Pancreas (tissue), 10 donors: ENCODE data around the gene MED29. TPM values are rescaled to one million over a fixed set of nuclear protein-coding genes. Genes with fewer than 3 reads are reported as not detected.

ENCODE experiments used
- ATAC-seq, 4 donors: fragments of 200-7000 bp; cut with Tn5 transposase; one replicate each; pipeline versions ENCODE4 v1.8.0 to v1.9.1; 2020; ENCODE audit warnings: mild to moderate bottlenecking in 4 of 4, moderate library complexity in 4 of 4
- DNase-seq, 6 donors: peaks; one replicate each; pipeline ENCODE4 v3.0.0-alpha.2; 2020
- FAIRE-seq: peaks from 2 replicates; lab custom pipeline; 2012; peaks lifted over from hg19 to GRCh38; lab: Jason Lieb, UNC
- H3K27ac ChIP-seq, 4 donors: fragments of 200-600 bp; sonication (generic); 1 replicate in 3 of 4; 2 replicates in 1 of 4; pipeline versions ENCODE4 v1.5.0 to v1.8.0; 2020
- H3K27me3 ChIP-seq, 4 donors: fragments of 200-600 bp; one replicate each; pipeline ENCODE4 v1.8.0; 2021
- H3K36me3 ChIP-seq, 3 donors: fragments of 200-600 bp; sonication (generic) in 1 of 3; one replicate each; pipeline versions ENCODE4 v1.5.0 to v1.8.0; 2020 to 2021
- H3K4me1 ChIP-seq, 3 donors: fragments of 200-600 bp; one replicate each; pipeline ENCODE4 v1.8.0; 2021
- H3K4me3 ChIP-seq, 4 donors: fragments of 200-600 bp; sonication (generic) in 2 of 4; one replicate each; pipeline versions ENCODE4 v1.5.0 to v1.8.0; 2020 to 2021
- H3K9me3 ChIP-seq, 4 donors: fragments of 200-600 bp; one replicate each; pipeline ENCODE4 v1.8.0; 2021
- CTCF ChIP-seq, 4 donors: fragments of 200-600 bp; sonication (generic) in 3 of 4; IDR thresholded peaks; one replicate each; pipeline versions ENCODE4 v1.5.0 to v1.8.0; 2021; ENCODE audit warnings: antibody characterized with exemption in 4 of 4
- WGBS, 2 donors: extraction: QIAGEN DNeasy Blood & Tissue Kit; methylation state at CpG; one replicate each; pipeline ENCODE4 v1.1.7; 2013; 5-methylcytosine and 5-hydroxymethylcytosine counted together
- intact Hi-C, 3 donors: fragments of 100-400 bp; cut with DNase I; formaldehyde crosslinking; loops; one replicate each; pipeline versions ENCODE4 v1.11.1 to v1.14.2; 2022
- polyA plus RNA-seq, 2 donors: library from polyadenylated mRNA; stranded (reverse); fragments of 200-250 nt; gene quantifications; one replicate each; pipeline ENCODE4 v1.2.3, GENCODE V29; 2013
- total RNA-seq, 6 donors: library from RNA; stranded (reverse); fragmentation: NEBNext Ultra II Directional in 4 of 6; extraction: Animal tissue kit (Norgen Biotek cat#: 25700) in 4 of 6; gene quantifications; one replicate each; pipeline versions ENCODE4 v1.2.1 to v1.2.4, GENCODE V29; 2021 to 2023
- donor health status: healthy with polysubstance abuse.
- donor health status: DM: no; HTN: no; CAD: no; lungs with moderate emphysema.
- donor health status: DM: no; HTN: no; CAD: no.
- donor health status: control.
- donor health status: control.
- donor health status: Bipolar disorder and iron deficiency.
- donor health status: DM: yes; HTN: yes; CAD: no.
- donor health status: DM: no; HTN: no; CAD: no.
- donor health status: DM: no; HTN: no; CAD: no.
- donor health status: DM: yes; HTN: yes; CAD: no.

The MED29 gene
- total and polyA plus RNA-seq, 8 donors, result 13.2 to 23.9 (median 17.5) TPM

- intact Hi-C loops, result no loop called here
- no peak for ATAC-seq
- Histone ChIP-seq H3K4me1 (peaks cover 10 to 19% (median 11%) of the 10 kb centered on the region in 3 donors), H3K9me3 (no peaks in the 10 kb centered on the region), H3K4me3 (no peak overlapping the region), H3K27me3 (no peaks in the 10 kb centered on the region), H3K27ac (no peak overlapping the region), H3K36me3 (peaks cover 4 to 26% (median 8%) of the 10 kb centered on the region in 3 donors)
- WGBS, 2 donors, result 97 to 99% methylated on average over 8 of the region's 8 CpGs
- no peak for FAIRE-seq
- no peak for DNase-seq
- TF ChIP-seq CTCF (IDR thresholded peaks at IDR 0.05), result no peak
These were observed 41.5 kb downstream of the MED29 start for GRCh38 chr19:39432677-39433025.

GRCh38 chr19:39433480-39434079 is 42.4 kb downstream of the MED29 start:
- H3K36me3 ChIP-seq, result peaks cover 4 to 26% (median 8%) of the 10 kb centered on the region in 3 donors
- no peak for TF ChIP-seq CTCF (IDR thresholded peaks at IDR 0.05)
- no peak overlapping the region for H3K27ac ChIP-seq
- no peak for FAIRE-seq
- WGBS, 2 donors, result 94 to 96% methylated on average over 8 of the region's 8 CpGs
- H3K9me3 ChIP-seq, result no peaks in the 10 kb centered on the region
- intact Hi-C loops, result no loop called here
- no peak for DNase-seq
- H3K27me3 ChIP-seq, result no peaks in the 10 kb centered on the region
- no peak overlapping the region for H3K4me3 ChIP-seq
- ATAC-seq, result no peak
- peaks cover 10 to 18% (median 11%) of the 10 kb centered on the region in 3 donors for H3K4me1 ChIP-seq

GRCh38 chr19:39434123-39435076 is 43.2 kb downstream of the MED29 start:
- peaks cover 4 to 26% (median 8%) of the 10 kb centered on the region in 3 donors for H3K36me3 ChIP-seq
- H3K9me3 ChIP-seq, result no peaks in the 10 kb centered on the region
- 36 to 40% methylated on average over 10 of the region's 10 CpGs for WGBS, 2 donors
- no peak for FAIRE-seq
- no peak for TF ChIP-seq CTCF (IDR thresholded peaks at IDR 0.05)
- H3K27me3 ChIP-seq, result no peaks in the 10 kb centered on the region
- ATAC-seq, result no peak
- H3K27ac ChIP-seq, result peak overlapping the region in 1 of 4 donors; percentile 81
- peaks cover 10 to 14% (median 11%) of the 10 kb centered on the region in 3 donors for H3K4me1 ChIP-seq
- peak overlapping the region in 3 of 4 donors; percentile 73 to 95 (median 89) for H3K4me3 ChIP-seq
- intact Hi-C loops, result no loop called here
- DNase-seq, result no peak

GRCh38 chr19:39435499-39436349 is 44.5 kb downstream of the MED29 start, which contains the start of gene RPS16:
RPS16 (minus strand) TSS chr19:39435949; CDS start chr19:39435895, 54 bp downstream.
- Histone ChIP-seq H3K27me3 (no peaks in the 10 kb centered on the region), H3K27ac (peak within 1 kb of the TSS; percentile 40 to 81 (median 70)), H3K4me1 (peaks cover 10 to 14% (median 11%) of the 10 kb centered on the region in 3 donors), H3K4me3 (peak within 1 kb of the TSS; percentile 73 to 98 (median 92)), H3K36me3 (peaks cover 4 to 26% (median 8%) of the 10 kb centered on the region in 3 donors), H3K9me3 (no peaks in the 10 kb centered on the region)
- intact Hi-C loops, result no loop called here
- 0% methylated on average over 54 to 61 of the region's 61 CpGs for WGBS, 2 donors
- FAIRE-seq (no peak), DNase-seq (peak; percentile 98 to 100 (median 98)), ATAC-seq (peak; percentile 98 to 99 (median 98))
- no peak for TF ChIP-seq CTCF (IDR thresholded peaks at IDR 0.05)
